ENCODE results near the gene CD28. TPM values are rescaled to one million over a fixed set of nuclear protein-coding genes. Genes with fewer than 3 reads are reported as not detected.

Gene CD28
- total RNA-seq, 1 donor from 2014 or later: not detected

DNA sequence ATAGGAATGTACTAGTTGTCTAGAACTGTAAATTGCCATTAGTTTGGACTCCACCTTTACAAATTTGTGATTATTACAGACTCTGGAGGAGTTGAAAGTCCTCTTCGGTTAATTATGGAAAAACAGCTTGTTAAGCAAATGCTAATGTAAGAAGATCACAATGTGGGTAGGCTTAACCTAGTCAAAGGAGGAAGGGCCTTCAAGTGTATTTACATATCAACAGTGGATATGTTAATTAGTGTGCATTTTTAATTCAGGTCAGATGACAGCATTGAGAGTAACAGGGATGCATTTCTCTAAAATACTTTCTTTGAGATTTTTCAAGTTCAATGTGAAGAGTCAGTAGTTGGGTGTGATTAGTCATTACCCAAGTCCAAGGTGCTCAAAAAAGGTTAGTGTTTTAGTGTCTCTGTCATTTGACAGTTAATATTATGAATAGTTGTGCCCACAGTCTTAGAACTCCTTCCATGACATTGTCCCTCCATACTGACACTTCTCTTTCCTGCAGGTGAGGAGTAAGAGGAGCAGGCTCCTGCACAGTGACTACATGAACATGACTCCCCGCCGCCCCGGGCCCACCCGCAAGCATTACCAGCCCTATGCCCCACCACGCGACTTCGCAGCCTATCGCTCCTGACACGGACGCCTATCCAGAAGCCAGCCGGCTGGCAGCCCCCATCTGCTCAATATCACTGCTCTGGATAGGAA, 28.0 kb downstream of the CD28 start:
- Mint-ChIP-seq H3K4me3 (ENCODE audit: unreplicated experiment) (no peak overlapping the region), H3K36me3 (ENCODE audit: unreplicated experiment) (no peaks in the 10 kb centered on the region), H3K4me1 (ENCODE audit: unreplicated experiment) (peaks cover 7% of the 10 kb centered on the region), H3K27ac (ENCODE audit: unreplicated experiment) (no peak overlapping the region), H3K27me3 (ENCODE audit: unreplicated experiment) (no peaks in the 10 kb centered on the region), H3K9me3 (ENCODE audit: unreplicated experiment) (no peaks in the 10 kb centered on the region)
- DNase-seq (ENCODE audit: extremely low spot score, unreplicated experiment): no peak
- TF ChIP-seq, protein P1, sequence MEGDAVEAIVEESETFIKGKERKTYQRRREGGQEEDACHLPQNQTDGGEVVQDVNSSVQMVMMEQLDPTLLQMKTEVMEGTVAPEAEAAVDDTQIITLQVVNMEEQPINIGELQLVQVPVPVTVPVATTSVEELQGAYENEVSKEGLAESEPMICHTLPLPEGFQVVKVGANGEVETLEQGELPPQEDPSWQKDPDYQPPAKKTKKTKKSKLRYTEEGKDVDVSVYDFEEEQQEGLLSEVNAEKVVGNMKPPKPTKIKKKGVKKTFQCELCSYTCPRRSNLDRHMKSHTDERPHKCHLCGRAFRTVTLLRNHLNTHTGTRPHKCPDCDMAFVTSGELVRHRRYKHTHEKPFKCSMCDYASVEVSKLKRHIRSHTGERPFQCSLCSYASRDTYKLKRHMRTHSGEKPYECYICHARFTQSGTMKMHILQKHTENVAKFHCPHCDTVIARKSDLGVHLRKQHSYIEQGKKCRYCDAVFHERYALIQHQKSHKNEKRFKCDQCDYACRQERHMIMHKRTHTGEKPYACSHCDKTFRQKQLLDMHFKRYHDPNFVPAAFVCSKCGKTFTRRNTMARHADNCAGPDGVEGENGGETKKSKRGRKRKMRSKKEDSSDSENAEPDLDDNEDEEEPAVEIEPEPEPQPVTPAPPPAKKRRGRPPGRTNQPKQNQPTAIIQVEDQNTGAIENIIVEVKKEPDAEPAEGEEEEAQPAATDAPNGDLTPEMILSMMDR (IDR thresholded peaks at IDR 0.05): no peak

DNA sequence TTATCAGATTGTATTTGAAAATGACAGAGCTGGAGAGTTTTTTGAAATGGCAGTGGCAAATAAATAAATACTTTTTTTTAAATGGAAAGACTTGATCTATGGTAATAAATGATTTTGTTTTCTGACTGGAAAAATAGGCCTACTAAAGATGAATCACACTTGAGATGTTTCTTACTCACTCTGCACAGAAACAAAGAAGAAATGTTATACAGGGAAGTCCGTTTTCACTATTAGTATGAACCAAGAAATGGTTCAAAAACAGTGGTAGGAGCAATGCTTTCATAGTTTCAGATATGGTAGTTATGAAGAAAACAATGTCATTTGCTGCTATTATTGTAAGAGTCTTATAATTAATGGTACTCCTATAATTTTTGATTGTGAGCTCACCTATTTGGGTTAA, 30.9 kb downstream of the CD28 start:
- Mint-ChIP-seq H3K4me3 (ENCODE audit: unreplicated experiment) (no peak overlapping the region), H3K27me3 (ENCODE audit: unreplicated experiment) (no peaks in the 10 kb centered on the region), H3K4me1 (ENCODE audit: unreplicated experiment) (peaks cover 6% of the 10 kb centered on the region), H3K27ac (ENCODE audit: unreplicated experiment) (no peak overlapping the region), H3K36me3 (ENCODE audit: unreplicated experiment) (no peaks in the 10 kb centered on the region), H3K9me3 (ENCODE audit: unreplicated experiment) (no peaks in the 10 kb centered on the region)
- TF ChIP-seq, protein P1 (IDR thresholded peaks at IDR 0.05): no peak
- no peak for DNase-seq (ENCODE audit: extremely low spot score, unreplicated experiment)

DNA sequence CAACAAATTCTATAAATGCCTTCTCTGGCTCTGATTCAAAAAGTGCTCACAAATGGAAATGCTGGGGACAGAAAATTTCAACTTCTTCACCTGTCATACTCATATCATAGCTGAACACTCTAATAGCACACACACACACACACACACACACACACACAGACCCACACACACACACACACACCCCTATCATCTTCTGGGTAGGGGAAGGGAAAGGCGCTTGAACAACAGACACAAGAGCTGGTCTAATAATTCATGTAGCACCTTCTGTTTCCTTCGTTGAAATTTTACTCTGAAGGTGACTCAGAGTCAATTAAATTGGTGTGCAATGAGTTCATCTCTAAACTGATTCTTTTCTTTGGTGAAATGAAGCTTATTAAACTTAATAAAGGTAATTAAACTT, 32.9 kb downstream of the CD28 start:
- no peaks in the 10 kb centered on the region for H3K27me3 Mint-ChIP-seq (ENCODE audit: unreplicated experiment)
- H3K4me3 Mint-ChIP-seq (ENCODE audit: unreplicated experiment): no peak overlapping the region
- H3K27ac Mint-ChIP-seq (ENCODE audit: unreplicated experiment): no peak overlapping the region
- TF ChIP-seq, protein P1 (IDR thresholded peaks at IDR 0.05): no peak
- DNase-seq (ENCODE audit: extremely low spot score, unreplicated experiment): no peak
- no peaks in the 10 kb centered on the region for H3K9me3 Mint-ChIP-seq (ENCODE audit: unreplicated experiment)
- H3K4me1 Mint-ChIP-seq (ENCODE audit: unreplicated experiment): peaks cover 18% of the 10 kb centered on the region
- H3K36me3 Mint-ChIP-seq (ENCODE audit: unreplicated experiment): no peaks in the 10 kb centered on the region

DNA sequence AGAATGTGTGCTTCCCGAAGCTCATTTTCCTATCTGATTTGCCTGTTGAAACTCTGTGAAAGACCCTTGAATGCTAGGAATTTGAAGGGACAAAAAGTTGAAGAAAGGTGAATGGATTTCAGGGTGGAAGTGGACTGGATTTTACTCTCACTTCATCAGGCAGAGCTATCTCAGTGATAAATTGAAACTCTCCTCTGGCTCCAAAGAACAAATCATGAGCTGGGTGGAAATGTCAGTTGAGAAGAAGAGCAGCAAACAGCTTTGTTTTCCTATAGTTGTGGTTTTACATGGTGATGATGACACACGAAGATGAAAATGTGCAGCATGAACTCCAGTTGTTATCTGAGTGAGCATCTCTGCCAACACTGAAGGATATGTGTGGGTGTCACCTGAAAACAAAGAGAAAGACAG, 34.4 kb downstream of the CD28 start:
- TF ChIP-seq, protein P1 (IDR thresholded peaks at IDR 0.05): no peak
- DNase-seq (ENCODE audit: extremely low spot score, unreplicated experiment): no peak
- no peak overlapping the region for H3K27ac Mint-ChIP-seq (ENCODE audit: unreplicated experiment)

DNA sequence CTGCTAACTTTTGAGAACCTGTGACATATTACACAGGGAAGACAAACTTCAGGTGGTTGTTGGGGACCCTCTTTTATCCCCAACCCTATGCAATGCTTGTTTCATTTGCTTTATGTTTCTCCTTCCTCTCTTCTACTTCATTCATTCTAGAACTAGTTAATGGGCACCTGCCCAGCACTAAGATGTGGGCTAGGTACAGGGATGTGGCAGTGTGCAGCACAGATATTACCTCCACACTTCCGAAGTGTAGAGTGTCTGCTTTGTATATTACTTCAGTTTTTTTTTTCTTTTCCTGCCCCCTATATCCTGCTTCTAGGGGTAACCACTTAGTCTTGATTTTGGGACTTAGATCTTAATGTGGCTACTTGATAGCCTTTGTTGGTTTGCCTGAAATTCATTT, 35.1 kb downstream of the CD28 start:
- TF ChIP-seq, protein P1 (IDR thresholded peaks at IDR 0.05): no peak
- no peak overlapping the region for H3K4me3 Mint-ChIP-seq (ENCODE audit: unreplicated experiment)
- H3K9me3 Mint-ChIP-seq (ENCODE audit: unreplicated experiment): peaks cover 4% of the 10 kb centered on the region
- H3K36me3 Mint-ChIP-seq (ENCODE audit: unreplicated experiment): no peaks in the 10 kb centered on the region
- no peak for DNase-seq (ENCODE audit: extremely low spot score, unreplicated experiment)
- H3K4me1 Mint-ChIP-seq (ENCODE audit: unreplicated experiment): peaks cover 22% of the 10 kb centered on the region
- H3K27me3 Mint-ChIP-seq (ENCODE audit: unreplicated experiment): no peaks in the 10 kb centered on the region
- H3K27ac Mint-ChIP-seq (ENCODE audit: unreplicated experiment): no peak overlapping the region

More for the DNA sequence above, 34.4 kb downstream of the CD28 start:
- H3K36me3 Mint-ChIP-seq (ENCODE audit: unreplicated experiment): no peaks in the 10 kb centered on the region
- peaks cover 22% of the 10 kb centered on the region for H3K4me1 Mint-ChIP-seq (ENCODE audit: unreplicated experiment)
- no peak overlapping the region for H3K4me3 Mint-ChIP-seq (ENCODE audit: unreplicated experiment)
- H3K9me3 Mint-ChIP-seq (ENCODE audit: unreplicated experiment): peaks cover 4% of the 10 kb centered on the region
- no peaks in the 10 kb centered on the region for H3K27me3 Mint-ChIP-seq (ENCODE audit: unreplicated experiment)

Data from osteocyte (in vitro differentiated cells).